ENCODE results near the gene SPAG7. TPM values are rescaled to one million over a fixed set of nuclear protein-coding genes. Genes with fewer than 3 reads are reported as not detected.

Gene SPAG7
- total and polyA plus RNA-seq, 9 donors: 77.7 to 122 (median 103) TPM

DNA sequence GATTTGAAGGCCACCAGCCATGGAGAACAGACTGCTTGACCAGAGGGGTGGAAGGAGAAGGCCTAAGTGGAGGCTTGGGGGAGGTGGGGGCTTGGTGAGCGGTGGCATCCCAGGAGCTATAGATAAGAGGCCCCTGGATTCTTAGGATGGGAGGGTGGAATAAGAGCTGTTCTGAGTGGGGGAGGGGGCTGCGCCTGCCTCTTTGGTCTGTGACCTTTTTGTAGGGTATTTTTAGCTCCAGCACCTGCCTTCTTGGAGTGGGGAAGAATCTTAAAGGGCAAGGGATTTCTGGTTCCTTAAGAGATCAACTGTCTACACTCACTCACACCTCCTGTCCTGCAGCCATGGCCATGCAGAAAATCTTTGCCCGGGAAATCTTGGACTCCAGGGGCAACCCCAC, 16.1 kb downstream of the SPAG7 start:
- H3K4me3 ChIP-seq (ENCODE audit: low read length): peak overlapping the region; percentile 90
- 50% methylated on average over 1 of the region's 3 CpGs for WGBS (ENCODE audit: insufficient coverage)
- H3K27me3 ChIP-seq (ENCODE audit: control insufficient read depth, insufficient read depth, low read length): no peaks in the 10 kb centered on the region
- no peaks in the 10 kb centered on the region for H3K9me3 ChIP-seq (replicated peaks; ENCODE audit: control insufficient read depth, low read depth, low read length)
- H3K4me1 ChIP-seq (ENCODE audit: control insufficient read depth, insufficient read depth, low read length): peaks cover 49% of the 10 kb centered on the region
- peak; percentile 68 for DNase-seq
- H3K36me3 ChIP-seq (ENCODE audit: control insufficient read depth, insufficient read depth, low read length): peaks cover 18% of the 10 kb centered on the region
- H3K27ac ChIP-seq (ENCODE audit: low read length): peak overlapping the region; percentile 98

DNA sequence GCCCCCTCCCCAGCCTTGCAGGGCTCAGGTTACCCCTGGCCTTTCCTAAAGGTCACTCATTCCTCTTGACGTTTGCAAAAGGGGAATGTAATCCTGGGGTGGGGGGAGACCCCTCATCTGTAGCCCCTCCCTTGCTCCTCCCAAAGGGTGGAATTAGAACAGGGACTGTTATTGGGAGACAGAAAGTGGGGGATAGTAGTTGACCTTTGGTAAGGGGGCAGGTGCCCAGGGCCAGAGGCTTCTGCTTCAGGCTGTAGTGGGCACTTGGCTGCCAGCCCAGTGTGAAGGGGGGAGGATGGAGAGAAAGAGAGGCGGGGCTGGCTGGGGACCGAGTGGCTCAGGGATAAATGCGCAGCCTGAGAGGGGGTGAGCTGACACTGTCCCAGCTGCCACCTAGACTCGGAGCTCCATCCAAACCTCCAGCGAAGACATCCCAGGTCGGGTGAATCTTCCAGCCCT, 16.8 kb downstream of the SPAG7 start, which contains the start of gene ENO3:
TSS of gene ENO3 (plus strand) at position 374 of the 459 bp plus-strand sequence. CDS start 711 bp downstream, outside the sequence.
- peaks cover 51% of the 10 kb centered on the region for H3K4me1 ChIP-seq (ENCODE audit: control insufficient read depth, insufficient read depth, low read length)
- 0% methylated on average over 1 of the region's 7 CpGs for WGBS (ENCODE audit: insufficient coverage)
- H3K36me3 ChIP-seq (ENCODE audit: control insufficient read depth, insufficient read depth, low read length): peaks cover 19% of the 10 kb centered on the region
- DNase-seq: peak; percentile 74
- H3K4me3 ChIP-seq (ENCODE audit: low read length): peak within 1 kb of the TSS; percentile 90
- no peaks in the 10 kb centered on the region for H3K9me3 ChIP-seq (replicated peaks; ENCODE audit: control insufficient read depth, low read depth, low read length)
- H3K27ac ChIP-seq (ENCODE audit: low read length): peak within 1 kb of the TSS; percentile 98
- no peaks in the 10 kb centered on the region for H3K27me3 ChIP-seq (ENCODE audit: control insufficient read depth, insufficient read depth, low read length)

DNA sequence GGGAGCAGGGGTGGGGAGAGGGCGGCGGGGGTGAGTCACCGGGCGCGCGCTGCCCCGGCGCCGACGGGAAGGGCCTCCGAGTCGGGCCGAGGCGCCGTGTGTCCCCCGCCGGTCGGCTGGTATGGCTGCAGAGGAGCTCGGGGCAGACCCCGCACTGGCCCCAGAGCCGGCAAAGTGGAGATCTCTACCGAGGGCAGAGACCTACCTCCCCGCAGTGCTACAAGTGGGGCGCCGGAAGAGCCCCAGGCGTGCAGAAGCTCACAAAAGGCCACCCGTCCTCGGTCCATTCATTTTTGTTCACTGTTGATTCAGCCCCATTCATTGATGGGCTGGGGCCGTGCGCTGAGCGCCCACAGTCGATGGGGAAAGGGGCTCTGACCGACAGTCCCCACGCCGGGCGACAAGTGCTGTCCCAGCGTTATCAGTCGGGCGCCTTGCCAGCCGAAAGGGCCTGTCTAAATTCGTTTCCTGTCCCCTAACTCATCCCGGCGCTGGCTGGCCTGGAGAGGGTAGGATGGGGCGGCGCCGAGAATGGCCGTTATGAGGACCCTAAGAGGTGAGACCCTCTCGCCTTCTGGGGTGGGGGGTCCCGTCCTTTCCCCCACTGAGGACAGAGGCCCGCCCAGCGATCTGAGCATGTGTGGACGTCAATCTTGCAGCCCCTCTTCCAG, 17.4 kb downstream of the SPAG7 start:
- 1% methylated on average over 40 of the region's 52 CpGs for WGBS (ENCODE audit: insufficient coverage)
- H3K4me1 ChIP-seq (ENCODE audit: control insufficient read depth, insufficient read depth, low read length): peaks cover 52% of the 10 kb centered on the region
- DNase-seq: peak; percentile 71
- H3K4me3 ChIP-seq (ENCODE audit: low read length): peak overlapping the region; percentile 90
- peak overlapping the region; percentile 98 for H3K27ac ChIP-seq (ENCODE audit: low read length)
- H3K9me3 ChIP-seq (replicated peaks; ENCODE audit: control insufficient read depth, low read depth, low read length): no peaks in the 10 kb centered on the region
- peaks cover 21% of the 10 kb centered on the region for H3K36me3 ChIP-seq (ENCODE audit: control insufficient read depth, insufficient read depth, low read length)
- H3K27me3 ChIP-seq (ENCODE audit: control insufficient read depth, insufficient read depth, low read length): no peaks in the 10 kb centered on the region

DNA sequence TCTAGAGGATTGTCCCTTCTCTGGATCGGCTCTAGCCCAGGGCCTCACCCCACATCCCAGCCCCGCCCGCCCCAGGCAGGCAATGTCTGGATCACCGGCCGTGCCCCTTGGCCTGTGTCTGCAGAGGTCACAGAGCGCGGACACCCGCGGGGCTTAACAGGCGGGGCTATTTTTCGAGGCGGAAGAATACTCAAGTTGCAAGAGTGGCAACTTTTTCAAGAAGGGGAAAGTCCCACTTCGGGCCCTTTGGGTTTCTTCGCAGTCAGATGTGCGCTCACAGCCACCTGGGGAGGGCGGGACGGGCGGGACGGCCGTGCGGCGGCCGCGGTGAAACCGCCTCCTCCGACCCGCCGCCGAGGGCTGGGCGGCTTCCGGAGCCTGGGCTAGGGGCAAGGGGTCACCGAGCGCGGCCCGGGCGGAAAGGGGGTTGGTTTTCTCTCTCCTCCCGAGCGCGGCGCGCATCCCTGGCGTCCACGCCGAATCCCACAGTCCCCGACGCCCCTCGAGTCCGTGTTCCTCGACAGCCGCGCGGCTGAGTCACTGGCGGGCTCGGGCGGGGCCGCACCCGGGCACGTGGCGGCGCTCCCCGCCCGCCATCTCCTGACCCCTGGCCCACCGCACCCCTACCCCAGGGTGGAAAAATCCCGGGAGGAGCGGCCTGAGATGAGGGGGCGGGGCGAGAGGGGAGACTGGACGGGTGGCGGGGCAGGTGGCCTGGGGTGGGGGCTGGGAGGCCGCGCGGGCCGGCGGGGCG, 18.1 kb downstream of the SPAG7 start:
- WGBS (ENCODE audit: insufficient coverage): under 1% methylated on average over 44 of the region's 75 CpGs
- H3K4me3 ChIP-seq (ENCODE audit: low read length): peak overlapping the region; percentile 90
- peak; percentile 86 for DNase-seq
- peak overlapping the region; percentile 99 for H3K27ac ChIP-seq (ENCODE audit: low read length)
- no peaks in the 10 kb centered on the region for H3K27me3 ChIP-seq (ENCODE audit: control insufficient read depth, insufficient read depth, low read length)
- peaks cover 55% of the 10 kb centered on the region for H3K4me1 ChIP-seq (ENCODE audit: control insufficient read depth, insufficient read depth, low read length)
- no peaks in the 10 kb centered on the region for H3K9me3 ChIP-seq (replicated peaks; ENCODE audit: control insufficient read depth, low read depth, low read length)
- peaks cover 24% of the 10 kb centered on the region for H3K36me3 ChIP-seq (ENCODE audit: control insufficient read depth, insufficient read depth, low read length)

DNA sequence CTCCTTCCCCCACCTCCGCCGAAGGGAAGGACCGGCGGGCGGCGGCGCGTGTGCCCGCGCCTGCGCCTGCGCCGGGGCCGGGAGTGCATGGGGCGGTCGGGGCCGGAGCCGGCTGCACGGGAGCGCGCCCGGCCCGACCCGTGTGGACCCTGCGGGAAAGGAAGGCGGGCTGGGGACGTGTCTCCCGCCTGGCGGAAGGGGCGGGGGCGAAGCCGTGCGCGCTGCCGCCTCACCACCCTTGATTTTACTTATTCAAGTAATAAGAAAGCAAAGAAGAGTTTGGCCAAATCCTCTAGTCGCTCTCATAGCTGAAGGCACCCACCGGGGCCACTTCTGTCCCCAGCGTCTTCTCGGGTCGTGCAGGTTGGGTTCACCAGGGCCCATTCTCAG, 18.7 kb downstream of the SPAG7 start:
- peak; percentile 97 for DNase-seq
- no peaks in the 10 kb centered on the region for H3K9me3 ChIP-seq (replicated peaks; ENCODE audit: control insufficient read depth, low read depth, low read length)
- no peaks in the 10 kb centered on the region for H3K27me3 ChIP-seq (ENCODE audit: control insufficient read depth, insufficient read depth, low read length)
- H3K4me1 ChIP-seq (ENCODE audit: control insufficient read depth, insufficient read depth, low read length): peaks cover 55% of the 10 kb centered on the region
- WGBS (ENCODE audit: insufficient coverage): 0% methylated on average over 40 of the region's 40 CpGs
- H3K27ac ChIP-seq (ENCODE audit: low read length): peak overlapping the region; percentile 99
- H3K4me3 ChIP-seq (ENCODE audit: low read length): peak overlapping the region; percentile 90
- peaks cover 29% of the 10 kb centered on the region for H3K36me3 ChIP-seq (ENCODE audit: control insufficient read depth, insufficient read depth, low read length)

DNA sequence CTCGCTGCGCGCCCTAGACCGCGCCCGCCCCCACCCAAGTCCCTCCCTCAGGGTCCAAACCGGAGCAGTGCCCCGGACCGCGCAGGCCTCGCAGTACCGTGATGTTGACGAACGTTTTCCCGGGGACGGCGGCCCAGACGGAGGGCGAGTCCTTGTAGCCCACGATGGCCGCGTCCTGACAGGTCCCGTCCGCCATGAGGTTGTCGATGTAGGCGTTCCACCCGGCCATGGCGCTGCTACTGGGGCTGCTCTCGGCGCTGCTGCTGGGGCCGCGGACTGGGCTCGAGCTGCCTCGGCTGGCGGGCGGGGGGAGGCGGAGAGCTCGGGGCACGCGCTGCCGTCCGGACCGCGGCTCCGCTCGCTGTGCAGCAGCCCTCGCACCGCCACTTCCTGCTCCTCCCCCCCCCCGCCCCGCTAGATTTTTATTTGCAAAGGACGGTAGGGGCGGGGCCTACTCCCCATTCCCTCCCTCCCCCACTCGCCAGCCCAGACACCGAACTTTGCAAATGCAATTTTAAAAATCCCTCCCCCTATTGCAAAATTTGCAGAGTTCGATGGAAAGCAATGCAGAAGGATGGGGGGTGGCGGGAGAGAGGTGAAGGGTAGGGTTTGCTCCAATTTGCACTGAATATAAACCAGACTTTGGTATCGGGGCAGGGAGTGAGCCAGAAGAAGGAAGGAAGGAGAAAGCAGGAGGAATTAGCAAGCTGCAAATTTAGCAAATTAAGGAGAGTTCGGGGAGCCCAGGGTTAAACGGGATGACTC, 19.3 kb downstream of the SPAG7 start, which contains the start of gene PFN1:
TSS of gene PFN1 (minus strand) at position 365 of the 765 bp plus-strand sequence. CDS start at position 229, 136 bp downstream.
- Histone ChIP-seq H3K36me3 (ENCODE audit: control insufficient read depth, insufficient read depth, low read length) (peaks cover 35% of the 10 kb centered on the region), H3K27ac (ENCODE audit: low read length) (peak within 1 kb of the TSS; percentile 99), H3K4me1 (ENCODE audit: control insufficient read depth, insufficient read depth, low read length) (peaks cover 50% of the 10 kb centered on the region), H3K9me3 (replicated peaks; ENCODE audit: control insufficient read depth, low read depth, low read length) (no peaks in the 10 kb centered on the region), H3K27me3 (ENCODE audit: control insufficient read depth, insufficient read depth, low read length) (no peaks in the 10 kb centered on the region), H3K4me3 (ENCODE audit: low read length) (peak within 1 kb of the TSS; percentile 90)
- WGBS (ENCODE audit: insufficient coverage): under 1% methylated on average over 50 of the region's 59 CpGs
- peak; percentile 98 for DNase-seq

DNA sequence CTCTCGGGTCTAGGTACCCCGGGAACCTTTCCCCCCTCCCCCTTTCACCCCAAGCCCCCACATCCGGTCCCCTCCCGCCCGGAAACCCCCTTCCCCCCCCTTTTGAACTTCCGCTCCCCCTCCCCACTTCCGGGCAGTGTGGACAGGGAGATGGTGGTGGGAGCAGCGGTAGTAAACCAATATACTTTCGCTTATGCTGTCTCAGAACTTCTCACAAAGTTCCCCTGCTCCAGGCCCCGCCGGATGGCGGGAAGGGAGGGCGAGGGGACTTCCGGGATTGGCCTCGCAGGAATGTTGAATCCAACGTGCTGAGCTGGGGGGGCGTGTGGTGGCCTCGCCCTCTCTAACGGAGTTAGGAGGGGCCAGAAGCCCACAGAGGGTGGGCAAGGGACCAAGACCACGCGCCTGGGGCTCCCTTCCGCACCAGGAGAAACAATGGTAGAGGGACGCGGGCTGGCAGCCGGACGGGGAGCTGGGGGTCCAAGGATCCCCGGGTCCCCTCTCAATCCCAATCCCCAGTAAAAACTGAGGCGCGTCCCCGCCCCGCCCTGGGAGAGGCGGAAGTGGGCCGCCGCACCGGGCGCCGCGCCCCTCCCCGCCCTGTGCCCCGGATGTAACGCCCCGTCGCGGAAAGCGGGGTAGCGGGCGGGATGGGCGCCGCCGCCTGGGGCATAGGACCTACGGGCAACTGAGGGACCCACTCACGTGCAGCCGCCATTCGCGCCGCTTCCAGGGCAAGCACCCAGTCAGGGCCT, 20.0 kb downstream of the SPAG7 start:
- Histone ChIP-seq H3K27me3 (ENCODE audit: control insufficient read depth, insufficient read depth, low read length) (no peaks in the 10 kb centered on the region), H3K4me1 (ENCODE audit: control insufficient read depth, insufficient read depth, low read length) (peaks cover 43% of the 10 kb centered on the region), H3K27ac (ENCODE audit: low read length) (peak overlapping the region; percentile 98), H3K36me3 (ENCODE audit: control insufficient read depth, insufficient read depth, low read length) (peaks cover 40% of the 10 kb centered on the region), H3K4me3 (ENCODE audit: low read length) (peak overlapping the region; percentile 90), H3K9me3 (replicated peaks; ENCODE audit: control insufficient read depth, low read depth, low read length) (no peaks in the 10 kb centered on the region)
- peak; percentile 82 for DNase-seq
- WGBS (ENCODE audit: insufficient coverage): under 1% methylated on average over 46 of the region's 56 CpGs

DNA sequence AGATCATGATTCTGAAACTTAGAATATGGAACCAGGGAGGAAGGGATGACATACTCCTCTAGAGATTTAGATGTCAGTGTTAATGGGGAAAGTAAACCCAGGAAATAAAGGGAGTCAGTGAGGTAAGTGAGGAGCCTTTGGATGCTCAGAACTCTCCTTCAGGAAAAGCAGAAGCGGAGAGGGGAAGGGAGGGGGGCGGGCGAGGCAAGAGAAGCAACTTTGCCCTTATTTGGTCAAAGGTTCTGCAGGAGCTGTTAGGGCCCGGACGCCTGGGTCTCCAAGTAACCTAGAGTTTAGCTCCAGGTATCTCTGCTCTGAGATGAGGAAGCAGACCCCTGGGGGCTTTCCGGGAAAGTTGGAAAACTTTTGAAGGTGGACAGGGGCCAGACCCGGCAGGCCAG, 20.6 kb downstream of the SPAG7 start:
- Histone ChIP-seq H3K36me3 (ENCODE audit: control insufficient read depth, insufficient read depth, low read length) (peaks cover 46% of the 10 kb centered on the region), H3K4me3 (ENCODE audit: low read length) (peak overlapping the region; percentile 90), H3K27ac (ENCODE audit: low read length) (peak overlapping the region; percentile 98), H3K27me3 (ENCODE audit: control insufficient read depth, insufficient read depth, low read length) (no peaks in the 10 kb centered on the region), H3K9me3 (replicated peaks; ENCODE audit: control insufficient read depth, low read depth, low read length) (no peaks in the 10 kb centered on the region), H3K4me1 (ENCODE audit: control insufficient read depth, insufficient read depth, low read length) (peaks cover 41% of the 10 kb centered on the region)
- WGBS (ENCODE audit: insufficient coverage): 0% methylated on average over 3 of the region's 7 CpGs
- DNase-seq: peak; percentile 44

DNA sequence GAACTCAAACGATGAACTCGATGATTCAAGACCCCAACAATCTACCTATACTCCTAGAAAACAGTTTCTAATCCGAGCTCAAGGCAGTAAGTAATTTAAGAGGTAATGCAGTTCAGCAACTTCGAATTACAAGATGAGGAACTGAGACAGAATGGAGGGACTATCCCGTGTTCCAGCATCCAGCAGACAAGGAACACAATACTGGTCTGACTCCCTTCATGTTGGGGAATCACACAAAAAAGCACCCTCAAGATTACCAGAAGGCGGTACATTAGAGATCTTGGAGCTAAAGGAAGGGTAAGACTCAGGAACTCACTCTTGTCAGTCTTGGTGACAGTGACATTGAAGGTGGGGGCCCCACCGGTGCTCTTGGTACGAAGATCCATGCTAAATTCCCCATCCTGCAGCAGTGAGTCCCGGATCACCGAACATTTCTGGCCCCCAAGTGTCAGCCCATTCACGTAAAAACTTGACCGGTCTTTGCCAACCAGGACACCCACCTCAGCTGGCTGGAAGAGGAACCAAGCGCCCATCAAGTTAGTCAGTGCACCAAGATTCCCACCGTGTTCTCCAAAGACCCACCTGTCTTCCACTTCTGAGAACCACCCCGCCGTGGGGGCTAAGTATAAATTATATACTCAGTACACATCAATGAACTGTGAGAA, 21.2 kb downstream of the SPAG7 start:
- H3K4me1 ChIP-seq (ENCODE audit: control insufficient read depth, insufficient read depth, low read length): peaks cover 41% of the 10 kb centered on the region
- H3K9me3 ChIP-seq (replicated peaks; ENCODE audit: control insufficient read depth, low read depth, low read length): no peaks in the 10 kb centered on the region
- no peak for DNase-seq
- H3K36me3 ChIP-seq (ENCODE audit: control insufficient read depth, insufficient read depth, low read length): peaks cover 49% of the 10 kb centered on the region
- no peaks in the 10 kb centered on the region for H3K27me3 ChIP-seq (ENCODE audit: control insufficient read depth, insufficient read depth, low read length)
- H3K4me3 ChIP-seq (ENCODE audit: low read length): peak overlapping the region; percentile 90
- WGBS (ENCODE audit: insufficient coverage): 71% methylated on average over 4 of the region's 16 CpGs
- peak overlapping the region; percentile 98 for H3K27ac ChIP-seq (ENCODE audit: low read length)
